DOHH2 (cell line): Measurements from ENCODE around the gene STK17A.

Experiments
- EZH2phosphoT487 ChIP-seq: fragments of 200-600 bp; sonication (generic); IDR thresholded peaks from 2 replicates; pipeline ENCODE4 v1.6.1; 2017; ENCODE audit warnings: borderline replicate concordance, mild to moderate bottlenecking, antibody characterized with exemption, low read length, moderate library complexity, mixed read lengths
- TF ChIP-seq, protein P1 (sequence below): fragments of 200-600 bp; sonication (generic); IDR thresholded peaks from one replicate; pipeline ENCODE4 v1.5.1; 2014; ENCODE audit warnings: antibody characterized with exemption, mild to moderate bottlenecking, low read depth, low read length; ENCODE audit not compliant: poor library complexity, severe bottlenecking

DNA sequence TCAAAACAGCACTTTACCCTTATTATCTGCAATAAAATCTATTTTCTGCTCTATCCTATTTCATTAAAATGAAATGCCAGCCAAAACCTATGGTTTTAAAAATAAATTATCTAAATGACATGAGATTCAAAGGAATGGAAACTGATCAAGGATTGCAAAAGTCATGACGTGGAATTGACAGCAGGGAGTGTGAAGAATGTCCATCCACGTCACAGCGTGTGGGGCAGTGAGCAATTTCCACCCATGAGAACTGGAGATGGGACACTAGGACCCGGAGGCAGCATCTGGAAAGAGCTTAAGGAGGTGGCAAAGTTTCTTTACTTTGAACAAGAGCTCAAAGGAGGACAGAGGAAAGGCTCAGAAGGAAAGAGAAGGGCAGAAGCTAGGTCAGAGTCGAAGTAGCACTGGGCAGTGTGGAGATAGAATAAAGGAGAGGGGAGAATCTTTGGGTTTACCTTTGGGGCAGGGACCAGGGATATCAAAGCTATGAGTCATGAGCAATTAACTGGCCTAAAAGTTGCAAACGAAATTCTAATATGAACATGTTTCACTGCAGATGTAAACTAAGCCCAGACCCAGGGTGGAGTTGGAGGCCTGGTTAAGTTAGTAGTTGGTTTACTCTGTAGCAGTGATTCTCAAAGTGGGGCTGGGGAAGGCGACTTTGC is 24.9 kb upstream of the STK17A start:
- TF ChIP-seq, protein P1, sequence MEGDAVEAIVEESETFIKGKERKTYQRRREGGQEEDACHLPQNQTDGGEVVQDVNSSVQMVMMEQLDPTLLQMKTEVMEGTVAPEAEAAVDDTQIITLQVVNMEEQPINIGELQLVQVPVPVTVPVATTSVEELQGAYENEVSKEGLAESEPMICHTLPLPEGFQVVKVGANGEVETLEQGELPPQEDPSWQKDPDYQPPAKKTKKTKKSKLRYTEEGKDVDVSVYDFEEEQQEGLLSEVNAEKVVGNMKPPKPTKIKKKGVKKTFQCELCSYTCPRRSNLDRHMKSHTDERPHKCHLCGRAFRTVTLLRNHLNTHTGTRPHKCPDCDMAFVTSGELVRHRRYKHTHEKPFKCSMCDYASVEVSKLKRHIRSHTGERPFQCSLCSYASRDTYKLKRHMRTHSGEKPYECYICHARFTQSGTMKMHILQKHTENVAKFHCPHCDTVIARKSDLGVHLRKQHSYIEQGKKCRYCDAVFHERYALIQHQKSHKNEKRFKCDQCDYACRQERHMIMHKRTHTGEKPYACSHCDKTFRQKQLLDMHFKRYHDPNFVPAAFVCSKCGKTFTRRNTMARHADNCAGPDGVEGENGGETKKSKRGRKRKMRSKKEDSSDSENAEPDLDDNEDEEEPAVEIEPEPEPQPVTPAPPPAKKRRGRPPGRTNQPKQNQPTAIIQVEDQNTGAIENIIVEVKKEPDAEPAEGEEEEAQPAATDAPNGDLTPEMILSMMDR = no peak
- TF ChIP-seq EZH2phosphoT487 = no peak
